Fibroblast of upper back skin (primary cell): Measurements from ENCODE around the gene CENPX.
"Not testable (repeated sequence)": the region's sequence is repeated elsewhere in the genome, so short reads cannot be mapped to it uniquely, and the experiment has no call there.

Source experiments
- DNase-seq: peaks from one replicate; pipeline ENCODE4 v3.0.0-alpha.2; 2013

CENPX gene

DNA sequence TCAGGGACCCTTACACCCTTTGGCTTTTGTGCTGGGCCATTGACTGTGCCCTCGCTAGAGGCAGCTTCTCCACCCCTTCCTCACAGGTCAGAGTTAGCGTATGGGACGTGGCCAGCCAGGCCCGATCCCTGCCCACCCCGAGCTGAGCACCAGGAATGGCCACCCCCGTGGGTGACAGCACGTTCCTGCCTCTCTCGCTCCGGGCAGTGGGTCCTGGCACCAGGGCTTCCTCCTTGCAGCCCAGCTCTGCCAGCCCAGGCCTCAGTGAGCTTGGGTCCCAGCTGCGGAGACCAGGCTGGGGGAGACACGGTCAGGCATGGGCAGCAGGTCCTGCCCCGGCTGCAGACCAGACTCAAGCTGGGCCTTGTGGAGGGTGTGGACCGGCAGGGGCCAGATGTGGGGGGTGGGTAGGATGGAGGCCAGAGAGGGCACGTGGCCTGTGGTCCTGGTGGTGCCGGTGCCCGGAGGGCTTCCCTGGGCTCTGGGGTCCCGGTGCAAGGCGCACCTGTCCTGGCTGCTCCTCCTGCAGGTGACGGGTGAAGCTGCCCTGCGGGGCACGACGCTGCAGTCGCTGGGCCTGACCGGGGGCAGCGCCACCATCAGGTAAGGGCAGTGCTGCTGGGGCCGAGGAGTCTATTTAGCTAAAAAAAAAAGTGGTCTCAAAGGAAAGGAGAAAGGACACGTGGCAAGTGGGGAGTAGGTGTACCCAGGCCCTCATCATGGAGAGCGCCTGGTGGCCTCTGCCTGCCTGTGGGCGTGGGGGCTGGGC, 27.0 kb downstream of the CENPX start:
- no peak for DNase-seq

DNA sequence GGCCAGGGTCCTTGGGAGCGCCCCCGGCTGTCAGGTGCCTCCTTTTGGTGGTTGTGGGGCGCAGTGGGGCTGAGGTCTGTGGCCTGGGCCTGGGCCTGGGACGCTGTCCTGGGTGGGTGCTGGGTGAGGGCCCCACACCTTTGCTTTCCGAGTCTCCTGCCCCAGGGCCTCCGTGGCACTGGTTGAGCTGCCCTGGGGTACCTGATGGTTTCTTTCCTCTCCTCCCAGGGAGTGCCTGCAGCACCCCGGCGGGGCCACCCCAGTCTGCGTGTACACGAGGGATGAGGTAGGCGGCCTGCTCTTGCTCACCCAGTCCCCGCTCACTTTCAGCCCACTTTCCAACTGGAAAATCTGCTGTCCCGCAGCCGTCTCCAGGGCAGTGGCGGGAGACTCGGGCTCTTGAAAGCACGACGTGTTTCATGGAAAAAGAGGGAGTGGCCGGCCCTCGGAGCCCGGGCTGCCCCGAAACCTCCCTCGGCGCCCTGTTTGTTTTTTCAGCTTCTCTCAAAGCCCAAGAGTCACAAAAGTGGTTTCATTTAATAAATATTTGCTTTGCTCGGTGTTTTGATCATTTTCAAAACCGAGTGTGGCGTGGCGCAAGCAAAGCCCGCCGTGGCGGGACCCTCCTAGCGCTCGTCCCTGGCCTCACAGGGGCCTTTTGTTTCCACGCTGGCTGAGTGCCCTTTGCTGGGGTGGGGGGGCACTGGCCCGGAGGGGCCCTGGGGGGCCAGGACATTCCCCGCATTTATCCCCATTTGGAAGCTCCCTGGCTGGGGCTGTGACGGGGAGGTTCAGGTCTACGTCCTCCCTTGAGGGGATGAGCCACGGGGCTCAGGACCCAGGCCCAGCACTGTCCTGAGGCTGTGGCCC, 27.9 kb downstream of the CENPX start:
- DNase-seq: no peak

- no peak for DNase-seq
These were observed 28.7 kb downstream of the CENPX start for GRCh38 chr17:81993729-81994592.

GRCh38 chr17:81992306-81993102, 30.2 kb downstream of the CENPX start:
- DNase-seq: no peak

- peak; percentile 39 for DNase-seq
These were observed 30.9 kb downstream of the CENPX start for GRCh38 chr17:81991684-81992305.

- no peak for DNase-seq
These were observed 31.6 kb downstream of the CENPX start for GRCh38 chr17:81990836-81991683.

GRCh38 chr17:81987161-81987770, 35.4 kb downstream of the CENPX start:
- DNase-seq: no peak

- no peak for DNase-seq
These were observed 36.1 kb downstream of the CENPX start for GRCh38 chr17:81986606-81987005.

- no peak for DNase-seq
These were observed 37.8 kb downstream of the CENPX start for GRCh38 chr17:81984773-81985410.

- DNase-seq: no peak
These were observed 38.9 kb downstream of the CENPX start for GRCh38 chr17:81983639-81984373.

GRCh38 chr17:81983011-81983638, 39.6 kb downstream of the CENPX start:
- no peak for DNase-seq

GRCh38 chr17:81981511-81981910, 41.2 kb downstream of the CENPX start:
- DNase-seq: not testable (repeated sequence)

- DNase-seq: no peak
These were observed 41.9 kb downstream of the CENPX start for GRCh38 chr17:81980707-81981343.

DNA sequence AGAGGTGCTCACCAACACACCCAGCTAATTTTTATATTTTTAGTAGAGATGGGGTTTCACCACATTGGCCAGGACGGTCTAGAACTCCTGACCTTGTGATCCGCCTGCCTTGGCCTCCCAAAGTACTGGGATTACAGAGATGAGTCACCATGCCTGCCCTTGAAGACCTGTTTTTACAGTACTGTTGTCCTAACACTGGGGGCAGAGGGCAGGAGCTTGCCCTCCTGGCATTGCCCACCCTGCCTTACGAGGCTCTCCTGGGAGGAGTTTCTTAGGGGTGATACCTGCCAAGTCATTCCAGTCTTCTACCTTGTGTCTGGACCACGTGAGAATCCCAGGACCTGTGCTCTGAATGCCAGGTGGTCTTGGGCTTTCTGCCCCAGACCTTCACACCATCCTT, 42.6 kb downstream of the CENPX start:
- no peak for DNase-seq

- DNase-seq: no peak
These were observed 44.0 kb downstream of the CENPX start for GRCh38 chr17:81978524-81979298.

- peak; percentile 89 for DNase-seq
These were observed 45.4 kb downstream of the CENPX start, which contains the start of gene ASPSCR1 for GRCh38 chr17:81977211-81977808. Gene ASPSCR1 (plus strand): TSS chr17:81977629. CDS start chr17:81977647, 18 bp downstream.
